ENCODE results near the gene GABRG3.

DNA sequence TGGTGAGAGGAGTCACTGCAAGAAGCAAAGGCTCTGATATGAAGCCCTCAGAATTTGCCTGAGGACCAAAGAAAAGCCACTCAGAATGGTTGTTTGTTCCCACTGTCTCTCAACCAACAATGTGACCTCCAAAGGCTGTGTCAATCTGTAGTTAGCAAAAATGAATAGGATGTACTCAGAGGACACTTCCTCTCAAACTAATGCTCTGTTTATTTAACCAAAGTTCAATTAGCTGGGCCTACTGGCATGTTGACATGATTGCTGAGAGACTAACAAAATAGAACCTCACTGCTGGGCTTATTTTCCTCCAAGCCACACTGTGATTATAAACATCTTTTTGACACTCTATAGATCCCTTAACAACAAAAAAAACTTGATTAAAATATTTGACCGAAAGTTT lies 605.6 kb downstream of the GABRG3 start:
- no peak for TF ChIP-seq JUND (IDR thresholded peaks at IDR 0.05)
- TF ChIP-seq, protein P1, sequence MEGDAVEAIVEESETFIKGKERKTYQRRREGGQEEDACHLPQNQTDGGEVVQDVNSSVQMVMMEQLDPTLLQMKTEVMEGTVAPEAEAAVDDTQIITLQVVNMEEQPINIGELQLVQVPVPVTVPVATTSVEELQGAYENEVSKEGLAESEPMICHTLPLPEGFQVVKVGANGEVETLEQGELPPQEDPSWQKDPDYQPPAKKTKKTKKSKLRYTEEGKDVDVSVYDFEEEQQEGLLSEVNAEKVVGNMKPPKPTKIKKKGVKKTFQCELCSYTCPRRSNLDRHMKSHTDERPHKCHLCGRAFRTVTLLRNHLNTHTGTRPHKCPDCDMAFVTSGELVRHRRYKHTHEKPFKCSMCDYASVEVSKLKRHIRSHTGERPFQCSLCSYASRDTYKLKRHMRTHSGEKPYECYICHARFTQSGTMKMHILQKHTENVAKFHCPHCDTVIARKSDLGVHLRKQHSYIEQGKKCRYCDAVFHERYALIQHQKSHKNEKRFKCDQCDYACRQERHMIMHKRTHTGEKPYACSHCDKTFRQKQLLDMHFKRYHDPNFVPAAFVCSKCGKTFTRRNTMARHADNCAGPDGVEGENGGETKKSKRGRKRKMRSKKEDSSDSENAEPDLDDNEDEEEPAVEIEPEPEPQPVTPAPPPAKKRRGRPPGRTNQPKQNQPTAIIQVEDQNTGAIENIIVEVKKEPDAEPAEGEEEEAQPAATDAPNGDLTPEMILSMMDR (IDR thresholded peaks at IDR 0.05; ENCODE audit: low read depth, low read length, missing input control): no peak
- no peak for TF ChIP-seq HNF4G (IDR thresholded peaks at IDR 0.05)

Data from liver (tissue), 3 donors.